ENCODE results near the gene AVL9.
"Not testable (repeated sequence)": the region's sequence is repeated elsewhere in the genome, so short reads cannot be mapped to it uniquely, and the experiment has no call there.

The AVL9 gene

DNA sequence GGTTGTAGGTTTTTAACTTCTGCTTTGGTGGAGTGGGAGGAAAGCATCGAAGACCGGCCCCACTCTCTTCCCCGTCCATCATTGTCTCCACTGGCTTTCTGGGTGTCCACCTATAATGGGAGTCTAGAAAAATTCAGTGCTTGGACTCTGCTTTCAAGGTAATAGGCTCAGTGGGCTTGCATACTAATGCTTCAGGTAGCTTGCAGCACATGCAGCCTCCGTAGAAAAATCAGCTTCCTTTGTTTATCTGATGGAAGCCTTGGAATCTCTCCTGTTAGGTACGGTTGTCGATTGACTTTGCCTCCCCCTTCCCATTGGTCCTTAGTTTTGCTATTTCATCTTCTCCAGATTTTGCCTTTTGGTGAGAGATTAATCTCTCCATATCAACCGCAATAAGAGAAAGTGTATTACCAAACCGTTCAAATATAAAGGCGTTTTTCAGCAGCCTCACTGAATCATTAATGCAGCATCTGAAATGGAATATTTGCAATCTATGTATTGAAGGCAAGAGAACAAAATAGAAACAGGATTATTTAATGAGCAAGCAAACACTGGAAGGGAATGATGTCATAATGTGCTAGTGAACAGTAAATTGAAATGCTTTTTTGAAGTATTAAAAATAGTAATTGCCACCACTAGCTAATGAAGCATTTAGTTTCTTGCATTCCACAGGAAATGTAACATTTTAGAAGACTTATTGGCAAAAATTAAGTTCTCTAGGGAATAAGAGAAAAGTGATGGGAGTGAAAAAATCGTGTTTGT is 944 bp downstream of the AVL9 start:
- peak; percentile 23 for DNase-seq

DNA sequence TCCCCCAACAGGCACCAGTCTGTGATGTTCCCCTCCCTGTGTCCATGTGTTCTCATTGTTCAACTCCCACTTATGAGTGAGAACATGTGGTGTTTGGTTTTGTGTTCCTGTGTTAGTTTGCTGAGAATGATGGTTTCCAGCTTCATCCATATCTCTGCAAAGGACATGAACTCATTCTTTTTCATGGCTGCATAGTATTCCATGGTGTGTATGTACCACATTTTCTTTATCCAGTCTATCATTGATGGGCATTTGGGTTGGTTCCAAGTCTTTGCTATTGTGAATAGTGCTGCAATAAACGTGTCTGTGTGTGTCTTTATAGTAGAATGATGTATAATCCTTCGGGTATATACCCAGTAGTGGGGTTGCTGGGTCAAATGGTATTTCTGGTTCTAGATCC is 4.5 kb downstream of the AVL9 start:
- not testable (repeated sequence) for DNase-seq

DNA sequence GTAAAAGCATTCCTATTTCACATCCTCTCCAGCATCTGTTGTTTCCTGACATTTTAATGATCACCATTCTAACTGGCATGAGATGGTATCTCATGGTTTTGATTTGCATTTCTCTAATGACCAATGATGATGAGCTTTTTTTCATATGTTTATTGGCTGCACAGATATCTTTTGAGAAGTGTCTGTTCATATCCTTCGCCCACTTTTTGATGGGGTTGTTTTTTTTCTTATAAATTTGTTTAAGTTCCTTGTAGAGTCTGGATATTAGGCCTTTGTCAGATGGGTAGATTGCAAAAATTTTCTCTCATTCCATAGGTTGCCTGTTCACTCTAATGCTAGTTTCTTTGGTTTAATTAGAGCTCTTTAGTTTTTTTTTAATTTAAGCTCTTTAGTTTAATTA is 4.9 kb downstream of the AVL9 start:
- DNase-seq, result not testable (repeated sequence)

DNA sequence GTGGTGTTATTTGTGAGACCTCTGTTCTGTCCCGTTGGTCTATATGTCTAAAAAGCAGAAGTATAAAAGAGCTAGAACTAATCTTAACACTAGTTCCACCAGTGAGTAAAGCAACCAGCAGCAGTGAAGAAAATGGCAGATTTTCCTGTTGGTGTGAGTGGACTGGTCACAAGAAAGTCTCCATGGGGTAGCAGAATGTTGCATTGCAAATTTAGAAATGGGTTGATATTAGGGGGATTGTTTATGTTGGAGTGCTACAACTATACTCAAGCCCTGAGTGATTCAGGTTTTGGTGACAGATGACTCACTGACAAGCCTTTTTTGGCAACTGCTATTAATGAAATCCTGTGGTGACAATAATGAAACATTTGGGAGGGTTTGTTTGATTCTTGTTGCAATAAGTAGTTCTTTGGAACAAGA is 5.6 kb downstream of the AVL9 start:
- peak; percentile 90 for DNase-seq

DNA sequence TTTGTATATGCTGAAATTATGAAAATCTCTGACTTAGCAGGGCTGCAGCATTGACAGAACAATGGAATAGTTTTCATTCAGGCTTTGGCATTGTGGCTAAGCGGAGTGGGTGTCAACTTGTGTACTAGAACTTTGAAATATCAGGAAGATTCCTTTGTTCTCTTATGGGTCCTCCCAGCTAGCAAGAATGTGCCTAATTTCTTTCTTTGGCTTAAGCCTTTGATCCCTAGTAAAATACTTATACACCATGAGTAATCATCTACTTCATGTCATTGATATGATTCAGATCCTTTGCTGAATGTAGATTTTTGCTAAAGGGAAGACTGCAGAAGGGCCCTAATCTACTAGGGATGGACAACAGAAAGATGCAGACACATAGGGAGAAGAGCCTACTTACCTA is 6.2 kb downstream of the AVL9 start:
- peak; percentile 23 for DNase-seq

DNA sequence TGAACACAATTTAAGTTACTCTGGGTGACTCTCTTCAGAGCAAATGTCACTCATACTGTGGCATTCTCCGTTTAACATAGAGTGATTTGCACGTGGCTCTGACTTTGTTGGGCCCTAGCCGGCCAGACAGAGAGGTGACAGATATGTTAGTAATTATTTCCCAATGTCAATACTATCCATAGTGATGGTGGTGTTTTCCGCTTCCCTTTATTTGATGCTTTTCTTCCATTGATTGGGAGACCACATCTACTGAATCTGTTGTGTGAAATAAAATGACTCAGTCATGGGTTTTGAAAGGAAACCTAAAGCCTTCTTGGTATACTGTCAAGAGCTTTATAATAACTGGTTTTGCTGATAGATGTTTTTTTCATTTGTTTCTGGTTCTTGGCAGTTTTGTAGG is 7.4 kb downstream of the AVL9 start:
- DNase-seq, result peak; percentile 83

DNA sequence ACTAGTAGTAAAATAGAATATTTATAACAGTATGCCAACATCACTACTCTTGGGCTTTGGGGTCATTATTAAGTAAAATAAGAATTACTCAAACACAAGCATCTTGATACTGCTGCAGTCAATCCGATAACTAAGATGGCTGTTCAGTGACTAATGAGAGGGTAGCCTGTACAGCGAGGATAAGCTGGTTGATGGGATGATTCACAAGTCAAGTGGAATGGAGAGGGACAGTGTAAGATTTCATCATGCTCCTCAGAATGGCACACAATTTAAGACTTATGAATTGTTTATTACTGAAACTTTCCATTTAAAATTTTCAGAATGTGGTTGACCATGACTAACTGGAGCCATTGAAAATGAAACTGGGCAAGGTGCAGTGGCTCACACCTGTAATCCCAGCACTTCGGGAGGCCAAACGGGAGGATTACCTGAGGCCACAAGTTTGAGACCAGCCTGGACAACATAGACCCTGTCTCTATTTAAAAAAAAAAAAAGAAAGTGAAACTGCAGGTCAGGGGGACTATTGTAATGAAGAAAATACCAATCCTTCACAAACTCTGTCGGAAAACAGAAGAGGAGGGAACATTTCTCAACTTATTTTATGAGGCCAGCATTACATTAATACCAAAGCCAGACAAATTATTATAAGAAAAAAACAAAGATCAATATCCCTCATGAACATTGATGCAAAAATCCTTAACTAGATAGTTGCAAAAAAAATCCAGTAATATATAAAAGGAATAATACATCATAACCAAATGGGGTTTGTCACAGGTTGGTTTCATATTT is 11.2 kb downstream of the AVL9 start:
- peak; percentile 74 for DNase-seq

DNA sequence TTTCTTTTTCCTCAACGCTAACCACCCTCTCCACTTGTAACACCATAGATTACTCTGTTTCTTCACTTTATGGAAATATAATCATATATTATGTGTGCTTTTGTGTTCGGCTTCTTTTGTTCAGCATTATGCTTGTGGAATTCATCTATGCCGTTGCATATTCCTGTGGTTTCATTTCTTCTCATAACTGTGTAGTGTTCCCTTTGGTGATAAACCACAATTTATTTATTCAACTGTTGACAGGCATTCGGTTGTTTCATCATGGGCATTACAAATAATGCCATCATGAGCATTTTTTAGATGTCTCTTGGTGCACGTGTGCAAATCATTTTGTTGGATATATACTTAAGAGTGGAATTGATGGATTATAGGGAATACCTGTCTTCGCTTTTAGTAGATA is 12.1 kb downstream of the AVL9 start:
- peak; percentile 30 for DNase-seq

DNA sequence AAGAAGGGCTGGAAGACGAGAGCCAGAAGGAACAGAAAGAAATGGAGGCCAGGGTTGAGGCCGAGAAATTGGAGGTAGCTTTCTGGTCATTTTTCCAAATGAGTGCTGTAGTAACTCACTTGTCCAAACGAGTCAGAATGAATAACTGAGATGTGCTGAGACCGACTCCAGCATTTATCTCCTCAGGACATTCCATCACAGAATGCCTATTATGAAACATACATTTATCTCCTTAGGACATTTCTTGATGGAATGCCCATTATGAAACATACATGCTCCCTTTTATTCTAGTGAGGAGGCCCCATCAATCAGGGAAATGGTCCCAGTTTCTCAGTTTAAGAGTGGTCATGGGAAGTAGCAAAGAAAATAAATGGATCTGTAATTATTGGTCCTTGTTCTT is 16.5 kb downstream of the AVL9 start:
- DNase-seq, result no peak

DNA sequence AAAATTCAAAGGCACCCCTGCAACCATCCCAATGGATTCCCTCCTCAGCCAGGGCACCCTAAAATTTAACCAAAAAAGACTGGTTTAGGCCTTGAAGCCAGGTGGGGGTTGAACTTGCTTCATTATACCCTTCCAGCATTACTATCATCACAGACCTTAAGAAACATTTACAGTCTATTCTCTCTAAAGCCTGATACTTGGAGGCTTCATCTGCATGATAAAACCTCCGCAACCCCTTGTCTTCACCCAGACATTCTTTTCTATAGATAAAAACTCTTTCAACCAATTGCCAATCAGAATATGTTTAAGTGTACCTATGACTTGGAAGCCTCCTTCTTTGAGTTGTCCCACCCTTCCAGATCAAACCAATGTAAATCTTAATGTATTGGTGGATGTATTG is 17.9 kb downstream of the AVL9 start:
- DNase-seq, result no peak

DNA sequence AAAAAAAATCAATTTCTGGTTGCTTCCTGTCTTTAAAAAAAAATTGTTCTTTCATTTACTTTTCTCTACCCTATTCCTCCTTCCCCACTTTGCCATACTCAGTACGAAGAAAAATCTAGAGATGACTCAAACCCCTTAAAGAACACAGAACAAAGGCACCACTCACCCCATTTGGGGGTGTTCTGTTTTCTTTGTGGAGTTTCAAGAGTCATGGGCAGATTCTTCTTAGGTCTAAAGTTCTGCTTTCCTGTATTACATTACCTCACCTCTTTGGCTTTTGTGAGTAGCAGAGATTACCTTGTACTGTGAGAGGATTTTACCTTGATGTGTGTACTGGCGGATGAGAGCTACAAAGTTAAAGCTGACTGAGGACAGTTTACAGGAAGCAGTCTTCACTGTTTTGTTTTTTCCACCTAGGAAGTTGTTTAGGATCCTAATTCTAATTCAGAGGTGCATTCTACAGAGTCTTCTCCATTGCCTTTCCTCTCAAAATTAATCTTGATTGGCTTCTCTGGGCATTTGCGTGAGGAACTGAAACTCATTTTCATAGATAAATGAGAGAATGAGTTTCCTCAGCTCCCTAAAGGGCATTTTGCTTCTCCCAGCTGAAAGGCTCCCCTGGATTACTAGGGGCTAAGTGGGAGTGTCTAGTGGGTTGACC is 20.7 kb downstream of the AVL9 start:
- no peak for DNase-seq

DNA sequence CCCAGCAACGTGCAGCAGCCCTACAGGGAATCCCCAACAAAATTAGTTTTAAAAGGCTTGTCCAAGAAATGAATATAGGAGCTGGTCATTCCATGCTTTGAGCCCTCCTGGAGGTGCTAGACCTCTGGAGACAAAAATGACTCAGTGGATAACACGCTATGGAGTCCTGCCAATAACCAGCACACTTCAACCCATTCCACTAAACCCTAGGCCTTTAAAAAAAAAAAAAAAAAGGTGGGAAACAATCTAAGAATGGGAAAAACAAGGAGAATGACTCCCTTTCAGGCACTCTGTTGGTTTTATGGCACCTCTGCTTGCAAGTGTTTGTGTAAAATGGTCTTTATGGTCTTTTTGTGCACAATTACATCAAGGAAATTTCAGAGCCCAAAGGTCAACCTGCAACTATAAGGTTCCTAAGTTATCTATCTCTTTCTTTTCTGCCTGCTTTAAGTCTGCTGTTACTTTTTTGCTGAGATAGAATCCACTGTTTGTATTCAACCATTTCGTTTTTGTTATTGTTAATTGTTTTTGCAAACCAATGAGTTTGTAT is 21.3 kb downstream of the AVL9 start:
- no peak for DNase-seq

DNA sequence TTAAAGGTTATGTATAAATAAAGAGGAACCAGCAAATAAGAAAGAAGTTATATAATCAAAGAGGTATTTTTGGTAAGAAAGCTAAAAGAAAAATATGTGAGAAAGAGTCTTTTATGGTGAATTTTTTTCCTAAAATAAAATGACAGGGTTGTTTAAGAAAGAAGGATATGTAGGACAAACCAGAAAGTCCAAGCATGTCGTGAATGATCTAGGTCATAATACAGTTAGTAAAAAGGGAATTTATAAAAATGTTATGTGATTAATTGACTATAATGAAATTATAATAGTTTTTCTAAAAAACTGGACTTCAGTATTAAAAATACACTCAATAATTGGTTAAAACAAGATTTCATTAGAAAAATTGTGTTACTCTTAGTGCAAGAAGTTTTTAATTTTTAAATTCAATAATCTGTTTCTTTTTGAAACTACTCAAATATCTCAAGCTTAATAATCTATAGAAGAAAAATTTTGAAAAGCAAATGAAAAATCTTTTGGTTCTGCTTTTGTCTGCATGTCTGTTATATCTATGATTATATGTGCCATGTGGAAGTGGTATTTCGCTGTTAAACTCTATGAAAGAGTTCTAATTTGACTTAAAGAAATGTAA is 23.3 kb downstream of the AVL9 start:
- no peak for DNase-seq

DNA sequence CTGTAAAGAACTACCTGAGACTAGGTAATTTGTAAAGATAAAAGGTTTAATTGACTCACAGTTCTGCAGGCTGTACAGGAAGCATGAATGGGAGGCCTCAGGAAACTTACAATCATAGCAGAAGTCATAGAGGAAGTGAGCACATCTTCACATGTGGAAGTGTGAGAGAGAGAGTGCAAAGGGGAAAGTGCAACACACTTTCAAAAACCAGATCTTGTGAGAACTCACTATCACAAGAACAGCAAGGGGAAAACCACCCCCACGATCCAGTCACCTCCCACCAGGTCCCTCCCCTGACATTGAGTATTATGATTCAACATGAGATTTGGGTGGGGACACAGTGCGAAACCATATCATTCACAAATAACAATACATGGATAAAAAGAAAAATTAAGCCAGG is 24.5 kb downstream of the AVL9 start:
- no peak for DNase-seq

DNA sequence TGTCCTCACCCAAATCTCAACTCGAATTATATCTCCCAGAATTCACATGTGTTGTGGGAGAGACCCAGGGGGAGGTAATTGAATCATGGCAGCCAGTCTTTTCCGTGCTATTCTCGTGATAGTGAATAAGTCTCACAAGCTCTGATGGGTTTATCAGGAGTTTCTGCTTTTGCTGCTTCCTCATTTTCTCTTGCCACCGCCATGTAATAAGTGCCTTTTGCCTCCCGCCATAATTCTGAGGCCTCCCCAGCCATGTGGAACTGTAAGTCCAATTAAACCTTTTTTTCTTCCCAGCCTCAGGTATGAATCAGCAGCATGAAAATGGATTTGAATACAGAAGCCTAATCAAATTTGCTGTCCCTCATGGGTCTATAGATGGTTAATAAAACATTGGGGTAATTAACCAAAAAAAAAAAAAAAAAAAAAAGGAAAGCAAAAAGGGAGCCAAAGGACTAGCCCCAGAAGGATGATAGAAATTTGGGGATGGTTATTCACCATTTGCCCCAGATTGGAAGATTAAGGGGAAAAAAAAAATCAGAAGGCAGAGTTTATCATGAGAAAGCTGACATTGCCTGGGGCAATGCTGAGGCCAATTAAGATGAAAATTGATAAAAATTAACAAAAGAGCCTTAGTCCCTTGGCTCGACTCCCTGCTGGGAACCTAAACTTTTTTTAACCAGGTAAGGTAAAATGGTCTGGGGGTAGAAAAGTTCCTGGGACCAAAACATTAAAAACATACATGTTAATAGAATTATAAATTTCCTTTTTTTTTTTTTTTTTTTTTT is 27.6 kb downstream of the AVL9 start:
- no peak for DNase-seq

DNA sequence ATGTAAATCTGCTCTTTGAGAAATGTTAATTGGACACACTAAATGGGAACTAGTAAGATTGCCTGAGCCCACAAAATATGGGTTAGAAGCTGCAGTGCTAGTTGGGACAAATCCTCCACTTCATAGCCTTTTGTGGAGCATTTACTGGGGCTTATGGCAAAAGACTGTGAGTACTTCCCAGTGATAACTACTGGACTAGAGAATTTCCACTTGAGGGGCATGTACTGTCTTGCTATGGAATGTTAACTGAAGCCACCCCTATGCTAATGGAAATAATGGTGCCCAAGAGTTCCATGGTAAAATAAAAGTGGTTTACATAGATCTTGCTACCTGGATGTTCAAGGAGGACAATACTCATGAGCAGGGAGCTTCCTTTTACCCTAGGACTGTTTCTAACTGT is 29.3 kb downstream of the AVL9 start:
- DNase-seq, result no peak

DNA sequence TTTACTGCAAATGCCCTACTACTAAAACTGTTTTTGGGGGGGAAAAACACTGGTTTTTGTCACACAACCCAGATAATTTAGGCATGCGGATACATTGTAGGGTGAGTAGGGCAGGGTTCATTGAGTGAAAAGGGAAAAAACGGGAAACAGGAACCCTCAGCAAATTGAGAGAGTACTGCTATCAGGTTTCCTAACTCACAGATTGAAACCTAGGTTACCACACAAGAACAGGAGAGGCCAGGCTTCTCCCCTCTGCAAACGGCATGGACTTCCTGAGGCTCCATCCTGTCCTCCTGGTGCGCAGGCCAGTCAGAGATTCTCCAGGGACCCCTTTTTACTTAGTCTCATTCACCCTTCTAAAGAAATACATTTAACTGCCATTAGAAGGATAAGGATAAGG is 30.6 kb downstream of the AVL9 start:
- DNase-seq, result no peak

DNA sequence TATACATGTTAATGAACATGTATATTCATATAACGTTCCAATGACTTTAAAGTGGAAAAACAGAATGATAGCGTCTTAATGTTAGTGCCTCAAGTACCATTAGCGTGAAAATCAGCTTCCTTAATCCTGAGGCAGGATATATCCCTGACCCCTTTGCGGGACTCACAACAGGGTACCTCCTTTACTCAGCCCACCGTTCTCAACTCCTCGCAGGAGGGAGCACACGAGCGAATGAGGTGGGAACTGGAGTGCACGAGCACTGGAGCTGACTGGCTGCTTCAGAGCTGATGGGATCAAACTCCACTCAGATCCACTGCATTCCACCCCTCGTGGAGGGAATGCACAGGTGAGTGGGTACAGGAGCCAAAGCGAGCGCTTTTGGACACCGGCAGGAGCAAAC is 36.1 kb downstream of the AVL9 start:
- no peak for DNase-seq

DNA sequence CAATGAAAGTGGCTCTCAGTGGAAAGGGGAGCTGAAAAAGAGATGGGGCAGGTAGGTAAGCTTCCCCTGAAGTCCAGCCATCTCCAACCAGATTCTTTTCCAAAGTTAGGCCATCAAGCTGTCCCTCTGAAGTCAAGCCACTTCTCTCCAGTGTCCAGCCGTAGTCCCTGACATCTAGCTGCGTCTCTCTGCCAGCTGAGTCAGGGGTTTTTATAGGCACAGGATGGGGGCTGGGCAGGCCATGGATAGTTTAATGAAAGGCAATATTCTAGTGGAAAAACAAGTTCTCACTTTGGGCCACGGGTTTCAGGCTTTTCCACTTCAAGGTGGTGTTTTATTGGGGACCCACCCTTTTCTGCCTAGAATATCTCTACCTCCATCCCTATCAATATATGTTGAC is 36.8 kb downstream of the AVL9 start:
- no peak for DNase-seq

DNA sequence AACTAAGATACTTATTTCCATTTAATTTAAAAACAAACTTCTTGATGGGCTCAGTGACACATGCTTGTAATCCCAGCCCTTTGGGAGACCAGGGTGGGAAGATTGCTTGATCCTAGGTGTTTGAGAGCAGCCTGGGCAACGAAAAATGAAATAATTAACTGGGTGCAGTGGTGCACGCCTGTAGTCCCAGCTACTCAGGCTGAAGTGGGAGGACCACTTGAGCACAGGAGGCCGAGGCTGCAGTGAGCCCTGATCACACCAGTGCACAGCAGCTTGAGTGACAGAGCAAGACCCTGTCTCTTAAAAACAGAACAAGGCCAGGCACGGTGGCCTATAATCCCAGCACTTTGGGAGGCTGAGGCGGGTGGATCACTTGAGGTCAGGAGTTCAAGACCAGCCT is 37.4 kb downstream of the AVL9 start:
- DNase-seq, result no peak

DNA sequence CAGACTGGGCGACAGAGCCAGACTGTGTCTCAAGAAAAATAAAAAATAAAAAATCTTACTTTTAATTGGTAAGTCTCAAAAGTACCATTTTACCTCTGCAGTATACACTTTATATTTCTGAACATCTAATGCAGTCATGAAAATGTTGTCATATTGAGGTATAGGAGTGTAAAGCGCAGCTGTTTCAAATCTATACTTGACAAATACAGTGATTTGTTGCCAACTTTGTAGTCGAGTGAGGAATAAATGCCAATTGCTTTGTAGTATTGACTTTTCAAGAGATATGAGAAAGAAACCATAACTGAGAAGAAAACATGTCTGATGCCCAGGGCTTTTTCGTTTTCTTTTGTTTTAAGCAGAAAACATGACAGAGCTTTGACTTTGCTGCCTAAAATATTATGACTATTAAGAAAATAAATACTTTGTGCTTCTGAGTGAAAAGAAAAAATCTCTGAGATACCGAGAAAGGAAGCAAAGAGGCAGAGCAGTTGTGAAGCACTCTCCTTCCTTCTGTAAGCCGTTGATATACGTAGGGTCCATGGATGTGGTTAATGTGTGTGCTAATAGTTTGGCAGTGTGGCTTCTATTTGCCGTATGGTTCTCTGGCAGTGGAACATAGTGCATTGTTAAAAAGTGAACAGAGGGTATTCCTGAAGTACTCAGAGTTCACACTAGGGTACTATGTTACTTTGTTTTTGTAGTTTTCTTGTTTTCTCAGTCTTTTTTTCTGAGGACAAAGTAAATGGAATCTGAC is 38.2 kb downstream of the AVL9 start:
- no peak for DNase-seq

All from inflammatory macrophage treated with lipopolysaccharide for 4 hours (primary cell).